GM19099 (cell line): ENCODE measurements around the gene HOXC4.

ENCODE experiments used
- POLR2A ChIP-seq: IDR thresholded peaks from 3 replicates; pipeline ENCODE4 v1.6.1; 2011; ENCODE audit warnings: low read depth; ENCODE audit not compliant: insufficient read length; ENCODE audit errors: extremely low read depth

HOXC4 gene

DNA sequence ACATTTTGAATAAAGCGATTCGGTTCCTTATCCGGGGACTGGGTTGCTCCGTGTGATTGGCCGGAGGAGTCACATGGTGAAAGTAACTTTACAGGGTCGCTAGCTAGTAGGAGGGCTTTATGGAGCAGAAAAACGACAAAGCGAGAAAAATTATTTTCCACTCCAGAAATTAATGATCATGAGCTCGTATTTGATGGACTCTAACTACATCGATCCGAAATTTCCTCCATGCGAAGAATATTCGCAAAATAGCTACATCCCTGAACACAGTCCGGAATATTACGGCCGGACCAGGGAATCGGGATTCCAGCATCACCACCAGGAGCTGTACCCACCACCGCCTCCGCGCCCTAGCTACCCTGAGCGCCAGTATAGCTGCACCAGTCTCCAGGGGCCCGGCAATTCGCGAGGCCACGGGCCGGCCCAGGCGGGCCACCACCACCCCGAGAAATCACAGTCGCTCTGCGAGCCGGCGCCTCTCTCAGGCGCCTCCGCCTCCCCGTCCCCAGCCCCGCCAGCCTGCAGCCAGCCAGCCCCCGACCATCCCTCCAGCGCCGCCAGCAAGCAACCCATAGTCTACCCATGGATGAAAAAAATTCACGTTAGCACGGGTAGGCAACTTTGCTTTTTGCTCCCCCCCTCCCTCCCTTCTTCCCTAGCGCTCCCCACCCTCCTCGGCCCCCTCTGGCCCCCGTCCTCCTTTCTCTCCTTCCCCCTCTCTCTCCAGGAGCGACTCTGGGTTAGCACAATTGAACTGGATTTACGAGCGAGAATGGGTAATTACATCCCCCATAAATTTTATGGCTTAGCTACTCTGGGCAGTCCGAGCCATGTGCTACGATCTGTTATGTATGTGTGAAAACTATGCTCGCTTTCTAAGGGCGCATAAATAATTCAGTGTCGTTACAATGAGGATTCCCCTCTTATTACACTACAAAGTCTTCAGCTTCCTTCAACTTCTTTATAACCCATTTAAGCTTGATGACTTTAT is at the start of gene HOXC4:
HOXC4 (plus strand) TSS at position 85 of the 991 bp plus-strand sequence; CDS start at position 173, 88 bp downstream.
- TF ChIP-seq POLR2A = no peak

DNA sequence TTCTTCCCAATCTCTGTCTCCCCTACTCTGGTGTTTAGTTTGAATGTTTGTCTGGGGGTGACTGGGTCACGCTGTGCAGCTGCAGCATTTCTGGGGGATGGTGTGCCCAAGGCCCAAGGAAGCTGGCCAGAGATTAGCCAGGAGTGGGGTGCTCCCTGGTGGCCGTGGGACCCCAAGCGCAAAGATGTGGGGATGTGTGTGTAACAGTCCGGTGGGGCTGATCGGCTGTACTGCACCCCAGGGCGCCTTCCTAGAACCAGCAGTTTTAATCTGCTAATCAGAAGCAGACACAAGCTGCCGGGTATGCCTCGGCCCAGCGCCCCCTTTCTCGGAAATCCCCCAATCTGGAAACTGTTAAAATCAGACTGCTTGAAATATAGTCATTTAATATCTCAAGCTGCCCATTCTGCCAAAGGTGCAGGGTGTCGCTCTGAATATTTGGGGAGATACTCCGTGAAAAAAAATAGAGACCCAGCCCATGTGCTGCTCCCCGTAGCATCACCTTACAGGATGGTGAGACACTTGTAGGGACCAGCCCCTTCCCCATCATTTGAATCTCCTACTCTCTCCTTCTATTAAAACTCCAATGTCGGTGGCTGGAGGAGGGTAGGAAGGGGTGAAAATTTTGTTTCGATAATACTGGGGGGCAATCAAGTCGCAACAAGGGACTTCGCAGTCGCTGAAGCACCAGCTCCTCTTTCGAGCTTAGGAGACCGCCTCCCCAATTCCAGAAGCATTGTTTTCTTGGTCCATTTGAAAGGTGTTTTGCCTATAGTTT is 49.4 kb upstream of the HOXC4 start:
- no peak for TF ChIP-seq POLR2A

DNA sequence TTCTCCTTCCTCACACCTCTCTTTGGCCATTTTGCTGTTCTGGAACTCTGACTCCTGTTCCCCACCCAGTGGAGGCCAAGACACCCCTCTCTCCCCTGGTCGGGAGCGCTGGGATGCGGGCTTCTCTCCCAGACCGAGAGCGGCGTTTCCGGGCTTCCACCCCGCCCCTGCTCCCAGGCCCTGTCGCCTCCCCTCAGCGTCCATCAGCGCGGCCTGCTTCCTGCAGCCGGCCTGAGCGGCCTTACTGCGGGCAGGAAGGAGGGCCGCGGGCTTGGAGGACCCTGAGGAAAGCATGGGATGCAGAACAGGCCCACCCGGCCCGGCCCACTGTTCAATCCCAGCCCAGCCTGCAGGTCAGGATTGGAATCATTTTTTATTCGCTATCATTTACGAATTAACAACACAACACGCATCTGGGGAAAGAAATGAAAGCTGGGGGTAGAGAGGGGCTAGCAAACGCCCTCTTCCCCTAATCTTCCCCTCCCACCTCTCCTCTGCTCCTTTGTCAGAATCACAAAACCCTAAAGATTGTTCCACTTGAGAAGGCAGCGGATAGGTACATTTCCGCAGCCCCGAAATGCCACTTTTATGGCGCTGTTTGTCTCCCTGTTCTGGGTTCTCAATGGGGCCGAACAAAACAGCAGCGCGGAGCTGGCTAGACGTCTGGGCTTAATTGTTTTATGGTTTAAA is 48.6 kb upstream of the HOXC4 start:
- no peak for TF ChIP-seq POLR2A

DNA sequence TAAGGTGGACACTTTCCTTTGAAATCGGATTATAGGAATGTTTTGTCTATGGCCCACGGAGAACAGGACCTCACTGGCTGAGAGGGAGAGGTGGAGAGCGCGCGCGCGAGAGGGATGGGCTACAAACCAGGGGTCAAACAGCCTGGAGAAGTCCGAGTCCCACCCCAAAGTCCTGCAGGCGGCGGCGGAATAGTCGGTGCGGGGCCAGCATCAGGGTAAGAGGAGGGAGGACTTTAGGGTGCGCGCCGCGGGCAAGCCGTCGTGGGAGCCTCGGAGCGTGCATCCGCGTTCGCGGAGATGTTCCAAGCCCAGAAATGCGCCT is 48.1 kb upstream of the HOXC4 start:
- TF ChIP-seq POLR2A = no peak

GRCh38 chr12:54005853-54006558 is 47.6 kb upstream of the HOXC4 start:
- no peak for TF ChIP-seq POLR2A

DNA sequence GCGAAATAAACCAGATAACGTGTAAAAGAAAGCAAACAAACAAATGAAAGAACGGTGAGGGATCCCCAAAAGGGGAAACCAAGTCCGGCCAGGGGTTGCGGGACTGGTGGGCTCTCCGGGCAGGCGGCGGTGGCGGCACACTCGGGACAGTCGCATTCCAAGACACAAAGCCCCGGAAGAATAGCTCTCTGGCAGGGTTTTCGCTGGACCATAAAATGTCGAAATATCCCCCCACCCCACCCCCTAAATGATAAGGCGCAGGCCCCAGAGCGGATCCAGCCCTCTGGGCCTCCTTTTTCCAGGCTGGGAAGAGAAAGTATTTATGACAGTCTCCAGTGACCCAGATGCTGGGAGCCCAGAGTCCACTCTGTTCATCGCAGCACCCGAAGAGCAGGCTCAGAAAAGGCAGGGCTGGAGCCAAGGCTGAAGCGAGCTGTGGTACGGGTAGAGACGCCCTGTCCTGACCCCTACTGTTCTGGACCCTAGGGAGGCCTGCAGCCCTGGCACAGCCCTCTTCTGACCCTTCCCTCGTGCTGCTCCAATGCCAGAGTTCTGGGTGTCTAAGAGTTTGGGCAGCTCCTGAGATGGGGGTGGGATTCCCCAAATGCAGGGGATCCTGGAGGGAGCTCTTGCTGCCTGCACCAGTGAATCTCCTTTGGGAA is 46.9 kb upstream of the HOXC4 start:
- TF ChIP-seq POLR2A = no peak

DNA sequence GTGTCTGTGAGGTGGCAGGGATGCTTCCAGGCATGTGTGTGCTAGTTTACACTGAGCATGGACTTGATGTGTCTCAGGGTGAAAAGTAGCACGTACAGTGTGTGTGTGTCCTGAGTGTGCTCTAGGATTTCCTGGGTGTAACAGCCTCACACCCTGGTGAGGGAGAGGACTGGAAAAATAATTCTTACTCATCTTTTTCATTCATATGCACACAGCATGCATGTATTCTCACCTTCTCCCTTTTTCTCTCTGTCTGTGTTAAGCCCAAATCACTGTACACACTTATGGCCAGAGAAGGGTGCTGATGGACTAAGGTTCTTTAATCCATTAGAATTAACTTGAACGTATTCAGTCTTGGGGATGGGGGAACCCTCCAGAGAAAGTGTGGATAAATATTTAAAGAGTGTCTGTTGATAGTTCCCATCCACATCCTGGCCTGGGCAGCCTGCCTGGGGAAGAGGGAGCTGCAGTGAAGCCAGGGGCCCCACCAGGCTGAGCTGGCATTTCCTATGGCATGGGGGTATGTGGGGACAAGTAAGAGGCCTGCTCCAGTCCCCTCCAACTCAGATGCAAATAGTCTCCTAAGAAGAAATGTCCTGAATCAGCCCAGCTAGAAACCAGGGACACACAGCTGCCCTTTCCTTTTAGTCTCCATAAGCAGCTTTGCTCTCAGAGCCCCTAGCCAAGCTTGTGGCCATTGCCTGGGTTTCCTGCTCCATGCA is 45.9 kb upstream of the HOXC4 start:
- TF ChIP-seq POLR2A = no peak

DNA sequence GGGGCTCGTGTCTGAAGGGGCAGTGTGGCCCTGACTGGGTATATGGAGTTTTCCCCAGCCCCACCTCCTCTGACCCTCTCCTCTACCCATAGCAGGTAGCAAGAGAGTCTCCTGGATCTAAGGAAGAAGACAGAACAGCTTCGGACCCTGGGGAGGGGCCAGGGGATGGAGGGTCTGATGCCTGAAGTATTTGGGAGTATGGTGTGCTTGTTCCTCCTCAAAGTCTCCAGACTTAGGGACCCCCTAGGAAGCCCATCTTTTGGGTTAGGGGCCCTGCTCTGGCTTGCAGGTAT is 45.4 kb upstream of the HOXC4 start:
- no peak for TF ChIP-seq POLR2A

GRCh38 chr12:54009171-54010052 is 44.2 kb upstream of the HOXC4 start:
- no peak for TF ChIP-seq POLR2A

GRCh38 chr12:54010053-54010971 is 43.3 kb upstream of the HOXC4 start:
- TF ChIP-seq POLR2A = no peak

- no peak for TF ChIP-seq POLR2A
These were observed 42.5 kb upstream of the HOXC4 start for GRCh38 chr12:54010972-54011664.
